ENCODE results near the gene MMP20. TPM values are rescaled to one million over a fixed set of nuclear protein-coding genes. Genes with fewer than 3 reads are reported as not detected.
A peak's percentile ranks its signal among the peaks of the same experiment; 100 is the strongest.

MMP20 gene
- polyA plus RNA-seq, 1 of the 3 experiments (the other 2 are of a cell fraction) = not detected

DNA sequence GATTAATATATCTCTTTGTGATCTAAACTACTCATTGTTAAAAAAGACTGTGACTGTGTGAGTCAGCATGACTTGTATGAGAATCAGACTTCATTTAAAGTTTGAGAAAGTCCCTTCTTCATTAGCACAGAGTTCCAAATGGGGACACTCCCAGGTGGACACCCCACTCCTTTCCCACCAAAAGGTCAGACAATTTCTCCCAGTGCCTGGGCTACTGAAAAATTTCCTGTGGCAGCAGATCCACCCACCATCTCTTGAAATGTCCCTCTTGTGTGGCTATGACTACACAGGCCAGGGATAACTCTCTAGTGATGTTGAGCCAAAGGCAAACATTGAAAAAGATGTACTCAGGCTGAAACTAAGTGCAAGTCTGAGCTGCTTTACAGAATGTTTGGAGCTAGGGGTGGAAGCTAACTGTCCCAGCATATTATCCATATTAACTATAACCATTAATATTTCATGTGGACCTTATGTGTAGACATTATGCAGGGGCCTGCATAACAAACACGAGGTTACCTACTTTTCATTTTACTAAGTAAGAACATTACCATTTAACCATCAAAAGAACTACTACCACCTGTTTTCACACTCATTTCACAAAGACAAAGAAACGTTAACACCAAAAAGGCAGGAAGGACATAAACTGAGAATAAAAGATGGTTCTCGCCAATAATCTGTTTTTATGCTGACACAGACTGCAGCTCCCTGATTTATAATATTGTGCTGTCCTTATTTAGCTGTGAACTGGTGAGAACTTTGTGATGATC lies 44.8 kb downstream of the MMP20 start:
- ChIA-PET POLR2A (no interaction called here), CTCF (no interaction called here)
- H2AFZ ChIP-seq (ENCODE audit: low read depth) = no peak overlapping the region
- no peaks in the 10 kb centered on the region for H3K9me2 ChIP-seq
- no peaks in the 10 kb centered on the region for H4K20me1 ChIP-seq (ENCODE audit: insufficient read depth)
- peaks cover 4% of the 10 kb centered on the region; the same call in 1 of the 2 replicates for H3K9me3 ChIP-seq
- H3F3A ChIP-seq (replicated peaks; ENCODE audit: insufficient read depth) = no peaks in the 10 kb centered on the region
- no peaks in the 10 kb centered on the region for H3K79me2 ChIP-seq (ENCODE audit: insufficient read depth)
- no peak for DNase-seq
- no peaks in the 10 kb centered on the region for H3K27me3 ChIP-seq (ENCODE audit: insufficient read depth)
- H3K27ac ChIP-seq (ENCODE audit: low read depth in 2 of 2, low read length in 1 of 2) = peak overlapping the region in 1 of 2 experiments; percentile 23; a peak in 1 of 4 replicates
- 54% methylated on average over 3 of the region's 3 CpGs for WGBS (ENCODE audit: low lambda C conversion rate)
- TF ChIP-seq USF2 (IDR thresholded peaks at IDR 0.05; ENCODE audit: borderline replicate concordance, low read depth, low read length) (no peak), SIN3A (IDR thresholded peaks at IDR 0.05; ENCODE audit: borderline replicate concordance, low read depth, low read length) (no peak), YY1 (IDR thresholded peaks at IDR 0.05; ENCODE audit: low read depth) (no peak), JUND (IDR thresholded peaks at IDR 0.05) (no peak), CTCF (IDR thresholded peaks at IDR 0.05) (no peak), USF1 (IDR thresholded peaks at IDR 0.05; ENCODE audit: borderline replicate concordance, low read depth) (no peak), ELF1 (IDR thresholded peaks at IDR 0.05) (no peak), RCOR1 (IDR thresholded peaks at IDR 0.05; ENCODE audit: low read length) (no peak), GATA2 (CRISPR knock-in tag; IDR thresholded peaks at IDR 0.05) (no peak), SMC3 (IDR thresholded peaks at IDR 0.05; ENCODE audit: low read depth, low read length) (no peak), NRF1 (IDR thresholded peaks at IDR 0.05; ENCODE audit: low read depth, low read length) (no peak), RAD21 (IDR thresholded peaks at IDR 0.05; ENCODE audit: low read length) (no peak), EZH2phosphoT487 (IDR thresholded peaks at IDR 0.05; ENCODE audit: borderline replicate concordance, low read depth) (no peak), FOXJ3 (CRISPR knock-in tag; IDR thresholded peaks at IDR 0.05) (no peak), EP300 (IDR thresholded peaks at IDR 0.05; ENCODE audit: borderline replicate concordance in 1 of 2, low read depth in 1 of 2, low read length in 1 of 2) (no peak)
- TF ChIP-seq, protein P1, sequence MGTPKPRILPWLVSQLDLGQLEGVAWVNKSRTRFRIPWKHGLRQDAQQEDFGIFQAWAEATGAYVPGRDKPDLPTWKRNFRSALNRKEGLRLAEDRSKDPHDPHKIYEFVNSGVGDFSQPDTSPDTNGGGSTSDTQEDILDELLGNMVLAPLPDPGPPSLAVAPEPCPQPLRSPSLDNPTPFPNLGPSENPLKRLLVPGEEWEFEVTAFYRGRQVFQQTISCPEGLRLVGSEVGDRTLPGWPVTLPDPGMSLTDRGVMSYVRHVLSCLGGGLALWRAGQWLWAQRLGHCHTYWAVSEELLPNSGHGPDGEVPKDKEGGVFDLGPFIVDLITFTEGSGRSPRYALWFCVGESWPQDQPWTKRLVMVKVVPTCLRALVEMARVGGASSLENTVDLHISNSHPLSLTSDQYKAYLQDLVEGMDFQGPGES (IDR thresholded peaks at IDR 0.05; ENCODE audit: low read depth, low read length) = no peak
- TF ChIP-seq, protein P2, sequence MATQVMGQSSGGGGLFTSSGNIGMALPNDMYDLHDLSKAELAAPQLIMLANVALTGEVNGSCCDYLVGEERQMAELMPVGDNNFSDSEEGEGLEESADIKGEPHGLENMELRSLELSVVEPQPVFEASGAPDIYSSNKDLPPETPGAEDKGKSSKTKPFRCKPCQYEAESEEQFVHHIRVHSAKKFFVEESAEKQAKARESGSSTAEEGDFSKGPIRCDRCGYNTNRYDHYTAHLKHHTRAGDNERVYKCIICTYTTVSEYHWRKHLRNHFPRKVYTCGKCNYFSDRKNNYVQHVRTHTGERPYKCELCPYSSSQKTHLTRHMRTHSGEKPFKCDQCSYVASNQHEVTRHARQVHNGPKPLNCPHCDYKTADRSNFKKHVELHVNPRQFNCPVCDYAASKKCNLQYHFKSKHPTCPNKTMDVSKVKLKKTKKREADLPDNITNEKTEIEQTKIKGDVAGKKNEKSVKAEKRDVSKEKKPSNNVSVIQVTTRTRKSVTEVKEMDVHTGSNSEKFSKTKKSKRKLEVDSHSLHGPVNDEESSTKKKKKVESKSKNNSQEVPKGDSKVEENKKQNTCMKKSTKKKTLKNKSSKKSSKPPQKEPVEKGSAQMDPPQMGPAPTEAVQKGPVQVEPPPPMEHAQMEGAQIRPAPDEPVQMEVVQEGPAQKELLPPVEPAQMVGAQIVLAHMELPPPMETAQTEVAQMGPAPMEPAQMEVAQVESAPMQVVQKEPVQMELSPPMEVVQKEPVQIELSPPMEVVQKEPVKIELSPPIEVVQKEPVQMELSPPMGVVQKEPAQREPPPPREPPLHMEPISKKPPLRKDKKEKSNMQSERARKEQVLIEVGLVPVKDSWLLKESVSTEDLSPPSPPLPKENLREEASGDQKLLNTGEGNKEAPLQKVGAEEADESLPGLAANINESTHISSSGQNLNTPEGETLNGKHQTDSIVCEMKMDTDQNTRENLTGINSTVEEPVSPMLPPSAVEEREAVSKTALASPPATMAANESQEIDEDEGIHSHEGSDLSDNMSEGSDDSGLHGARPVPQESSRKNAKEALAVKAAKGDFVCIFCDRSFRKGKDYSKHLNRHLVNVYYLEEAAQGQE (IDR thresholded peaks at IDR 0.05; ENCODE audit: low read depth, low read length) = no peak
- no peaks in the 10 kb centered on the region; a peak in 1 of 4 replicates for H3K4me1 ChIP-seq (ENCODE audit: control insufficient read depth in 1 of 2, insufficient read depth in 2 of 2, low read depth in 1 of 2, low read length in 1 of 2)
- H3K4me3 ChIP-seq (ENCODE audit: low read depth in 2 of 2, low read length in 1 of 2) = no peak overlapping the region
- H3K9ac ChIP-seq = no peak overlapping the region
- no peaks in the 10 kb centered on the region for H3K36me3 ChIP-seq (replicated peaks in 1 of 2; ENCODE audit: control insufficient read depth in 1 of 2, insufficient read depth in 2 of 2, low read length in 1 of 2)
- H3K4me2 ChIP-seq = no peak overlapping the region

Data from SK-N-SH (cell line).